ENCODE data around the gene C6orf120. TPM values are rescaled to one million over a fixed set of nuclear protein-coding genes. Genes with fewer than 3 reads are reported as not detected.

Gene C6orf120
- total RNA-seq, 1 experiment from 2014 or later, result 20.6 TPM

GRCh38 chr6:169707772-169708171, 5.8 kb downstream of the C6orf120 start:
- Histone ChIP-seq H3K79me2 (ENCODE audit: insufficient read depth, low read length) (peaks cover 35% of the 10 kb centered on the region), H3K4me1 (ENCODE audit: control insufficient read depth in 1 of 2, insufficient read depth in 2 of 2, low read length in 2 of 2) (peaks cover 9% of the 10 kb centered on the region in 2 experiments; a peak in 2 of 4 replicates), H3K9me3 (ENCODE audit: control insufficient read depth in 1 of 2, insufficient read depth in 1 of 2, low read depth in 1 of 2, low read length in 2 of 2) (no peaks in the 10 kb centered on the region), H3K9me2 (ENCODE audit: insufficient read depth) (no peaks in the 10 kb centered on the region), H3K27me3 (ENCODE audit: insufficient read depth, low read length) (no peaks in the 10 kb centered on the region), H4K20me1 (ENCODE audit: insufficient read depth) (no peaks in the 10 kb centered on the region), H3K9ac (ENCODE audit: low read length) (no peak overlapping the region), H3K36me3 (ENCODE audit: control insufficient read depth in 1 of 2, insufficient read depth in 2 of 2, low read length in 2 of 2) (peaks cover 9% of the 10 kb centered on the region in 2 experiments; a peak in 2 of 4 replicates), H3K4me3 (replicated peaks in 1 of 2; ENCODE audit: low read depth in 1 of 2, low read length in 2 of 2) (no peak overlapping the region), H3K4me2 (ENCODE audit: low read length) (no peak overlapping the region), H2AFZ (ENCODE audit: low read depth, low read length, poor library complexity, severe bottlenecking) (no peak overlapping the region), H3K27ac (ENCODE audit: low read depth, low read length) (no peak overlapping the region)
- no peak for ATAC-seq
- TF ChIP-seq ELF1 (IDR thresholded peaks at IDR 0.05; ENCODE audit: borderline replicate concordance, low read depth) (no peak), CEBPB (IDR thresholded peaks at IDR 0.05; ENCODE audit: low read depth) (no peak), EGR1 (IDR thresholded peaks at IDR 0.05; ENCODE audit: low read depth) (no peak), REST (IDR thresholded peaks at IDR 0.05; ENCODE audit: low read depth) (no peak), SRF (IDR thresholded peaks at IDR 0.05; ENCODE audit: low read depth) (no peak), ZNF274 (IDR thresholded peaks at IDR 0.05; ENCODE audit: low read depth, low read length) (no peak), POLR2AphosphoS5 (IDR thresholded peaks at IDR 0.05; ENCODE audit: low read depth, low read length) (no peak), EZH2phosphoT487 (IDR thresholded peaks at IDR 0.05; ENCODE audit: borderline replicate concordance) (no peak), ZFX (IDR thresholded peaks at IDR 0.05) (no peak), TCF7L2 (IDR thresholded peaks at IDR 0.05; ENCODE audit: borderline replicate concordance, extremely low read depth, insufficient read depth, insufficient read length) (no peak), CBX3 (IDR thresholded peaks at IDR 0.05; ENCODE audit: low read depth) (no peak), CTCF (IDR thresholded peaks at IDR 0.05 in 2 of 3, conservative IDR thresholded peaks at IDR 0.05 in 1 of 3; ENCODE audit: borderline replicate concordance in 1 of 3, insufficient read depth in 1 of 3, low read depth in 2 of 3, low read length in 2 of 3) (no peak)
- POLR2A ChIA-PET, result no interaction called here
- CTCF ChIA-PET, result no interaction called here
- DNase-seq (ENCODE audit: low read depth, low spot score), result no peak
- no TSS peak for BruUV-seq (replicated peaks)
- intact Hi-C loops (cut with micrococcal nuclease), result loop anchor here (10.0 kb wide), 1 partner anchor 817 kb away; no protein-coding TSS in a partner anchor
- RAD21 ChIA-PET (ENCODE audit: low non-redundant PET in 1 of 2, low total read pairs in 2 of 2, uncharacterized antibody in 2 of 2, unreplicated experiment in 2 of 2), result no interaction called here
